NCI-H748 (cell line): ENCODE data around the gene SNORC.

Experiments
- DNase-seq: peaks from one replicate; lab custom pipeline; 2025; ENCODE audit not compliant: unreplicated experiment; lab: John Stamatoyannopoulos, UW

The SNORC gene

GRCh38 chr2:232882505-232883115 lies 12.5 kb downstream of the SNORC start:
- no peak for DNase-seq

GRCh38 chr2:232883116-232883721 lies 13.2 kb downstream of the SNORC start:
- DNase-seq: no peak

- no peak for DNase-seq
These were observed 13.9 kb downstream of the SNORC start for GRCh38 chr2:232884001-232884421.

GRCh38 chr2:232884549-232885263 lies 14.6 kb downstream of the SNORC start:
- no peak for DNase-seq

- DNase-seq: no peak
These were observed 15.3 kb downstream of the SNORC start for GRCh38 chr2:232885264-232885961.

- no peak for DNase-seq
These were observed 16.1 kb downstream of the SNORC start for GRCh38 chr2:232886176-232886575.

- DNase-seq: no peak
These were observed 16.6 kb downstream of the SNORC start for GRCh38 chr2:232886632-232887031.

GRCh38 chr2:232887171-232887850 lies 17.2 kb downstream of the SNORC start:
- no peak for DNase-seq

- DNase-seq: no peak
These were observed 18.2 kb downstream of the SNORC start for GRCh38 chr2:232888099-232888836.

GRCh38 chr2:232888839-232889529 lies 18.9 kb downstream of the SNORC start:
- no peak for DNase-seq

- DNase-seq: no peak
These were observed 19.9 kb downstream of the SNORC start for GRCh38 chr2:232889876-232890401.

- no peak for DNase-seq
These were observed 20.5 kb downstream of the SNORC start for GRCh38 chr2:232890536-232890895.

GRCh38 chr2:232890896-232891601 lies 21.0 kb downstream of the SNORC start:
- DNase-seq: peak; percentile 80

- no peak for DNase-seq
These were observed 21.6 kb downstream of the SNORC start for GRCh38 chr2:232891621-232892071.

- no peak for DNase-seq
These were observed 22.2 kb downstream of the SNORC start for GRCh38 chr2:232892221-232892620.

GRCh38 chr2:232892843-232893242 lies 22.8 kb downstream of the SNORC start:
- DNase-seq: no peak

GRCh38 chr2:232893834-232894233 lies 23.8 kb downstream of the SNORC start:
- DNase-seq: no peak

- DNase-seq: no peak
These were observed 24.2 kb downstream of the SNORC start for GRCh38 chr2:232894251-232894650.

GRCh38 chr2:232894746-232895145 lies 24.7 kb downstream of the SNORC start:
- no peak for DNase-seq
